ENCODE data around the gene LY6G6F. TPM values are rescaled to one million over a fixed set of nuclear protein-coding genes. Genes with fewer than 3 reads are reported as not detected.

The LY6G6F gene
- polyA plus RNA-seq, 1 of the 3 experiments (the other 2 are of a cell fraction), result not detected

DNA sequence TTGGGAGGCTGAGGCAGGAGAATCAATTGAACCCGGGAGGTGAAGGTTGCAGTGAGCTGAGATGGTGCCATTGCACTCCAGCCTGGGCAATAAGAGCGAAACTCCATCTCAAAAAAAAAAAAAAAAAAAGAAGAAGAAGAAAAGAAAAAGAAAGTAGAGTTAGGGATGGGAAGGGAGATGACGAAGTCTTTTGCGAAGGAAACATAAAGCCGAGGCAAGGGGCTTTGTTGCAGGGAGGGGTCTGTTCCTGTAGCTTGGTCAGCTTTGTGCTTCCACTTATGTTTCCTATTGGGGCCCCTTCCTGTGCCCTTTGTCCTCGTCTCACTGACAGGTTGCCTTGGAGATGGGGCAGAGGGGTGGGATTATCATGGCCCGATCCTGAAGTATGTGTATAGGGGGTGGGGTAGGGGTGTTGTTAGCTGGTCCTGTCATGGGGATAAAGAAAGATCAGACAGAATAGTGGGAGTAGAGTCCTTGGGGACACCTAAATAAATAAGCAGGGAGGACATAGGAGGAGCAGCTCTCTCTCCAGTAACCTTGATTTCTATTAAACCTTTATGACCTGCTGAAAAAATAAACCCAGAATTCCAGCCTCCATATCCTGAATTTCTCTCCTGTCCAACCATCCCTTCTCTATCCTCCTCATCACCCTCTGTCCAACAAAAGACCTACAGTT lies 30.8 kb downstream of the LY6G6F start:
- 83% methylated on average over 7 of the region's 7 CpGs for WGBS (ENCODE audit: low lambda C conversion rate)
- Histone ChIP-seq H3K36me3 (replicated peaks in 1 of 2; ENCODE audit: control insufficient read depth in 1 of 2, insufficient read depth in 2 of 2, low read length in 1 of 2) (peaks cover 16 to 27% of the 10 kb centered on the region in 2 experiments), H3F3A (replicated peaks; ENCODE audit: insufficient read depth) (peaks cover 39% of the 10 kb centered on the region), H3K4me2 (peak overlapping the region; percentile 99), H3K79me2 (ENCODE audit: insufficient read depth) (peaks cover 62% of the 10 kb centered on the region), H3K4me1 (ENCODE audit: control insufficient read depth in 1 of 2, insufficient read depth in 2 of 2, low read depth in 1 of 2, low read length in 1 of 2) (peaks cover 22 to 31% of the 10 kb centered on the region in 2 experiments; a peak in 3 of 4 replicates), H2AFZ (ENCODE audit: low read depth) (0 out of 2 replicates have a peak overlapping the region, but pooled peaks have one; percentile 63), H4K20me1 (ENCODE audit: insufficient read depth) (peaks cover 15% of the 10 kb centered on the region), H3K27ac (ENCODE audit: low read depth in 2 of 2, low read length in 1 of 2) (peak overlapping the region; percentile 35 to 88; a peak in 3 of 4 replicates), H3K9me3 (no peaks in the 10 kb centered on the region), H3K27me3 (ENCODE audit: insufficient read depth) (no peaks in the 10 kb centered on the region), H3K9ac (peak overlapping the region; percentile 72), H3K4me3 (ENCODE audit: low read depth in 2 of 2, low read length in 1 of 2) (0 out of 4 replicates have a peak overlapping the region, but pooled peaks of 1 of the 2 experiments have one; percentile 42), H3K9me2 (no peaks in the 10 kb centered on the region)
- TF ChIP-seq, protein P1, sequence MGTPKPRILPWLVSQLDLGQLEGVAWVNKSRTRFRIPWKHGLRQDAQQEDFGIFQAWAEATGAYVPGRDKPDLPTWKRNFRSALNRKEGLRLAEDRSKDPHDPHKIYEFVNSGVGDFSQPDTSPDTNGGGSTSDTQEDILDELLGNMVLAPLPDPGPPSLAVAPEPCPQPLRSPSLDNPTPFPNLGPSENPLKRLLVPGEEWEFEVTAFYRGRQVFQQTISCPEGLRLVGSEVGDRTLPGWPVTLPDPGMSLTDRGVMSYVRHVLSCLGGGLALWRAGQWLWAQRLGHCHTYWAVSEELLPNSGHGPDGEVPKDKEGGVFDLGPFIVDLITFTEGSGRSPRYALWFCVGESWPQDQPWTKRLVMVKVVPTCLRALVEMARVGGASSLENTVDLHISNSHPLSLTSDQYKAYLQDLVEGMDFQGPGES (IDR thresholded peaks at IDR 0.05; ENCODE audit: low read depth, low read length), result no peak
- TF ChIP-seq POLR2AphosphoS5 (IDR thresholded peaks at IDR 0.05; ENCODE audit: low read depth, low read length), result no peak
- no peak for TF ChIP-seq SIN3A (IDR thresholded peaks at IDR 0.05; ENCODE audit: borderline replicate concordance, low read depth, low read length)
- TF ChIP-seq PBX3 (IDR thresholded peaks at IDR 0.05), result no peak
- no peak for TF ChIP-seq TEAD4 (IDR thresholded peaks at IDR 0.05; ENCODE audit: borderline replicate concordance, insufficient read depth)
- TF ChIP-seq TAF1 (IDR thresholded peaks at IDR 0.05; ENCODE audit: borderline replicate concordance, low read depth, low read length), result no peak
- no peak for TF ChIP-seq CHD2 (IDR thresholded peaks at IDR 0.05; ENCODE audit: low read length, partially characterized antibody)
- no peak for TF ChIP-seq MAX (IDR thresholded peaks at IDR 0.05; ENCODE audit: low read depth)
- no peak for TF ChIP-seq TCF12 (IDR thresholded peaks at IDR 0.05)
- no peak for TF ChIP-seq NFIC (IDR thresholded peaks at IDR 0.05; ENCODE audit: borderline replicate concordance)
- TF ChIP-seq NRF1 (IDR thresholded peaks at IDR 0.05; ENCODE audit: low read depth, low read length), result no peak
- TF ChIP-seq ELF1 (IDR thresholded peaks at IDR 0.05), result no peak
- no peak for TF ChIP-seq SMC3 (IDR thresholded peaks at IDR 0.05; ENCODE audit: low read depth, low read length)
- TF ChIP-seq MEF2A (IDR thresholded peaks at IDR 0.05; ENCODE audit: borderline replicate concordance, low read depth), result no peak
- no peak for TF ChIP-seq FOSL2 (IDR thresholded peaks at IDR 0.05; ENCODE audit: borderline replicate concordance, low read depth)
- TF ChIP-seq FOXM1 (IDR thresholded peaks at IDR 0.05; ENCODE audit: low read depth), result no peak
- TF ChIP-seq RXRA (IDR thresholded peaks at IDR 0.05; ENCODE audit: borderline replicate concordance, low read depth), result no peak
- TF ChIP-seq RCOR1 (IDR thresholded peaks at IDR 0.05; ENCODE audit: low read length), result no peak
- CTCF ChIA-PET, result interaction anchor here (0.8 to 5.5 kb wide), 6 partner anchors 8 to 93 kb away, joined by 4 to 39 read pairs (median 9); partner anchors contain the start of genes DDAH2 and LY6G5C
- POLR2A ChIA-PET, result interaction anchor here (1.2 to 2.1 kb wide), 3 partner anchors 57 to 77 kb away, joined by 3 to 5 read pairs (median 3); partner anchors contain the start of genes HSPA1A, HSPA1L and VARS1
- DNase-seq, result no peak
